Neutrophil (primary cell): ENCODE data around the gene PDGFRB.

Experiments used
- H3K27ac ChIP-seq: fragments of 200-600 bp; sonication (generic); 2 replicates; pipeline ENCODE4 v1.5.1; 2016; ENCODE audit warnings: mild to moderate bottlenecking, moderate library complexity
- H3K27me3 ChIP-seq: fragments of 200-600 bp; sonication (generic); 2 replicates; pipeline ENCODE4 v1.6.0; 2016; ENCODE audit warnings: mild to moderate bottlenecking
- H3K36me3 ChIP-seq: fragments of 200-600 bp; sonication (generic); 2 replicates; pipeline ENCODE4 v1.5.1; 2017
- H3K4me1 ChIP-seq, 2 experiments: fragments of 200-600 bp in 1 of 2; sonication (generic) in 1 of 2; 1 replicate in 1 of 2; 2 replicates in 1 of 2; pipeline versions ENCODE4 v1.5.1 to v1.6.1; 2013 to 2016; ENCODE audit warnings: low read depth in 1 of 2, low read length in 1 of 2, mild to moderate bottlenecking in 1 of 2, moderate library complexity in 1 of 2; ENCODE audit not compliant: control insufficient read depth in 1 of 2, insufficient read depth in 1 of 2
- H3K4me3 ChIP-seq, 2 experiments: fragments of 200-600 bp in 1 of 2; sonication (generic) in 1 of 2; 1 replicate in 1 of 2; 2 replicates in 1 of 2; pipeline ENCODE4 v1.5.1; 2013 to 2016; ENCODE audit warnings: low read depth in 1 of 2, low read length in 1 of 2, mild to moderate bottlenecking in 1 of 2, moderate library complexity in 1 of 2
- H3K9me3 ChIP-seq: fragments of 200-600 bp; sonication (generic); 2 replicates; pipeline ENCODE4 v1.5.1; 2016
- CTCF ChIP-seq: fragments of 200-600 bp; sonication (generic); IDR thresholded peaks from 2 replicates; pipeline ENCODE4 v1.5.1; 2016; ENCODE audit warnings: antibody characterized with exemption

The PDGFRB gene

GRCh38 chr5:150177721-150178120, 22.1 kb upstream of the PDGFRB start:
- Histone ChIP-seq H3K27me3 (no peaks in the 10 kb centered on the region), H3K4me1 (no peaks in the 10 kb centered on the region)

GRCh38 chr5:150176745-150177477, 21.3 kb upstream of the PDGFRB start:
- Histone ChIP-seq H3K4me3 (no peak overlapping the region), H3K36me3 (no peaks in the 10 kb centered on the region), H3K27me3 (no peaks in the 10 kb centered on the region), H3K4me1 (no peaks in the 10 kb centered on the region), H3K9me3 (no peaks in the 10 kb centered on the region), H3K27ac (no peak overlapping the region)
- TF ChIP-seq CTCF = no peak

More at GRCh38 chr5:150177721-150178120, 22.1 kb upstream of the PDGFRB start:
- TF ChIP-seq CTCF = no peak
- H3K27ac ChIP-seq = no peak overlapping the region
- no peaks in the 10 kb centered on the region for H3K36me3 ChIP-seq
- H3K9me3 ChIP-seq = no peaks in the 10 kb centered on the region
- no peak overlapping the region for H3K4me3 ChIP-seq

- no peaks in the 10 kb centered on the region for H3K9me3 ChIP-seq
- TF ChIP-seq CTCF = no peak
- no peaks in the 10 kb centered on the region for H3K36me3 ChIP-seq
- H3K4me3 ChIP-seq = no peak overlapping the region
- no peaks in the 10 kb centered on the region for H3K4me1 ChIP-seq
- peaks cover 2% of the 10 kb centered on the region for H3K27me3 ChIP-seq
- no peak overlapping the region for H3K27ac ChIP-seq
Measured at GRCh38 chr5:150175536-150175935, 19.9 kb upstream of the PDGFRB start.

- no peaks in the 10 kb centered on the region for H3K9me3 ChIP-seq
- H3K27ac ChIP-seq = no peak overlapping the region
- no peak overlapping the region for H3K4me3 ChIP-seq
- H3K27me3 ChIP-seq = peaks cover 6% of the 10 kb centered on the region
- H3K4me1 ChIP-seq = no peaks in the 10 kb centered on the region
- H3K36me3 ChIP-seq = no peaks in the 10 kb centered on the region
- TF ChIP-seq CTCF = no peak
Measured at GRCh38 chr5:150175076-150175475, 19.4 kb upstream of the PDGFRB start.

- H3K9me3 ChIP-seq = no peaks in the 10 kb centered on the region
- H3K4me1 ChIP-seq = no peaks in the 10 kb centered on the region
- H3K4me3 ChIP-seq = no peak overlapping the region
- peaks cover 13% of the 10 kb centered on the region for H3K27me3 ChIP-seq
- H3K27ac ChIP-seq = no peak overlapping the region
- H3K36me3 ChIP-seq = no peaks in the 10 kb centered on the region
- no peak for TF ChIP-seq CTCF
Measured at GRCh38 chr5:150174285-150174684, 18.6 kb upstream of the PDGFRB start.
